H4 (cell line): Measurements from ENCODE around the gene FBLN1. TPM values are rescaled to one million over a fixed set of nuclear protein-coding genes. Genes with fewer than 3 reads are reported as not detected.
"Not testable (repeated sequence)": the region's sequence is repeated elsewhere in the genome, so short reads cannot be mapped to it uniquely, and the experiment has no call there.

Experiments
- DNase-seq: peaks from one replicate; pipeline ENCODE4 v3.0.0-alpha.2; 2015; ENCODE audit warnings: low spot score
- total RNA-seq: library from RNA; depleted of rRNA; stranded (reverse); fragments of >200 nt; shearing (Covaris generic); gene quantifications from 2 replicates; pipeline ENCODE4 v1.2.3, GENCODE V29; 2014

Gene FBLN1
- total RNA-seq, 1 experiment from 2014 or later = 0.37 TPM

- DNase-seq = no peak
Observed at GRCh38 chr22:45548247-45548840, 45.7 kb downstream of the FBLN1 start.

GRCh38 chr22:45548991-45549761, 46.5 kb downstream of the FBLN1 start:
- DNase-seq = peak; percentile 94

- DNase-seq = no peak
Observed at GRCh38 chr22:45549762-45550378, 47.2 kb downstream of the FBLN1 start.

GRCh38 chr22:45550416-45550815, 47.7 kb downstream of the FBLN1 start:
- no peak for DNase-seq

- DNase-seq = no peak
Observed at GRCh38 chr22:45550891-45551290, 48.2 kb downstream of the FBLN1 start.

- no peak for DNase-seq
Observed at GRCh38 chr22:45551310-45552016, 48.8 kb downstream of the FBLN1 start.

- DNase-seq = no peak
Observed at GRCh38 chr22:45552017-45552411, 49.3 kb downstream of the FBLN1 start.

GRCh38 chr22:45552580-45553350, 50.1 kb downstream of the FBLN1 start:
- peak; percentile 95 for DNase-seq

- peak; percentile 82 for DNase-seq
Observed at GRCh38 chr22:45553351-45554039, 50.8 kb downstream of the FBLN1 start.

- no peak for DNase-seq
Observed at GRCh38 chr22:45554040-45554406, 51.3 kb downstream of the FBLN1 start.

- DNase-seq = no peak
Observed at GRCh38 chr22:45554861-45555260, 52.2 kb downstream of the FBLN1 start.

- DNase-seq = peak; percentile 73
Observed at GRCh38 chr22:45557926-45558325, 55.2 kb downstream of the FBLN1 start.

GRCh38 chr22:45560092-45560491, 57.4 kb downstream of the FBLN1 start:
- DNase-seq = not testable (repeated sequence)

- not testable (repeated sequence) for DNase-seq
Observed at GRCh38 chr22:45560761-45561160, 58.1 kb downstream of the FBLN1 start.

GRCh38 chr22:45562102-45562501, 59.4 kb downstream of the FBLN1 start:
- no peak for DNase-seq

GRCh38 chr22:45562537-45563361, 60.1 kb downstream of the FBLN1 start:
- no peak for DNase-seq

GRCh38 chr22:45563362-45564040, 60.8 kb downstream of the FBLN1 start:
- no peak for DNase-seq

GRCh38 chr22:45564349-45565030, 61.8 kb downstream of the FBLN1 start:
- no peak for DNase-seq

GRCh38 chr22:45565171-45565570, 62.5 kb downstream of the FBLN1 start:
- no peak for DNase-seq
